Transverse colon (tissue), 3 donors: ENCODE results near the gene PDZD2.

Experiments
- EP300 ChIP-seq: sonication (generic); formaldehyde crosslinking; IDR thresholded peaks from one replicate; pipeline ENCODE4 v1.6.1; 2017; ENCODE audit warnings: antibody characterized with exemption, low read depth
- POLR2A ChIP-seq: fragments of 450-650 bp; IDR thresholded peaks from one replicate; pipeline ENCODE4 v1.6.1; 2016; ENCODE audit warnings: antibody characterized with exemption, mild to moderate bottlenecking, moderate library complexity
- TF ChIP-seq, protein P1 (sequence below), 5 experiments: fragments of 200-600 bp in 3 of 5; fragments of 450-650 bp in 2 of 5; sonication (generic) in 3 of 5; IDR thresholded peaks; 1 replicate in 2 of 5; 2 replicates in 3 of 5; pipeline ENCODE4 v1.5.1; 2016 to 2017; ENCODE audit warnings: antibody characterized with exemption in 5 of 5, inconsistent platforms in 3 of 5, mild to moderate bottlenecking in 2 of 5, moderate library complexity in 1 of 5

DNA sequence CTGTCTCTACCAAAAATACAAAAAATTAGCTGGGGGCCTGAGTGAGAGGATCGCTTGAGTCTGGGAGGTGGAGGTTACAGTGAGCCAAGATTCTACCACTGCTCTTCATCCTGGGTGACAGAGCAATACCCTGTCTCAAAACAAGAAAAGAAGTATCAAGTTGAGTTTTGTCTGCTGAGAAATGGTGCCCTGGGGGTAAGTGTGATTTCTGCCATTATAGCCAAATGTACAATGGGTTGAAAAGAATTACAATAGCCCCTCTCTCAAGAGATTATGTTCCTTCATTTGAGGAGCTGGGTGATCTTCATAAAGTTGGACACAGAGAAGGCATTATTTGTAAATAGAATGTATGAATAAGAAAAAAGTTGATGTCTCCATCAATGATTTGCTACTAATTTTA lies 345.8 kb downstream of the PDZD2 start:
- TF ChIP-seq EP300 (no peak), POLR2A (no peak)
- TF ChIP-seq, protein P1, sequence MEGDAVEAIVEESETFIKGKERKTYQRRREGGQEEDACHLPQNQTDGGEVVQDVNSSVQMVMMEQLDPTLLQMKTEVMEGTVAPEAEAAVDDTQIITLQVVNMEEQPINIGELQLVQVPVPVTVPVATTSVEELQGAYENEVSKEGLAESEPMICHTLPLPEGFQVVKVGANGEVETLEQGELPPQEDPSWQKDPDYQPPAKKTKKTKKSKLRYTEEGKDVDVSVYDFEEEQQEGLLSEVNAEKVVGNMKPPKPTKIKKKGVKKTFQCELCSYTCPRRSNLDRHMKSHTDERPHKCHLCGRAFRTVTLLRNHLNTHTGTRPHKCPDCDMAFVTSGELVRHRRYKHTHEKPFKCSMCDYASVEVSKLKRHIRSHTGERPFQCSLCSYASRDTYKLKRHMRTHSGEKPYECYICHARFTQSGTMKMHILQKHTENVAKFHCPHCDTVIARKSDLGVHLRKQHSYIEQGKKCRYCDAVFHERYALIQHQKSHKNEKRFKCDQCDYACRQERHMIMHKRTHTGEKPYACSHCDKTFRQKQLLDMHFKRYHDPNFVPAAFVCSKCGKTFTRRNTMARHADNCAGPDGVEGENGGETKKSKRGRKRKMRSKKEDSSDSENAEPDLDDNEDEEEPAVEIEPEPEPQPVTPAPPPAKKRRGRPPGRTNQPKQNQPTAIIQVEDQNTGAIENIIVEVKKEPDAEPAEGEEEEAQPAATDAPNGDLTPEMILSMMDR (IDR thresholded peaks at IDR 0.05): no peak
